GM19463 (cell line): Measurements from ENCODE around the gene ATF5.
"Not testable (repeated sequence)": the region's sequence is repeated elsewhere in the genome, so short reads cannot be mapped to it uniquely, and the experiment has no call there.

Experiments used
- ATAC-seq: cut with Tn5 transposase; IDR thresholded peaks from one replicate; pipeline ENCODE4 v1.9.1; 2021; ENCODE audit warnings: mild to moderate bottlenecking, moderate library complexity; ENCODE audit not compliant: unreplicated experiment

Gene ATF5

GRCh38 chr19:49940482-49940791, 11.4 kb downstream of the ATF5 start:
- ATAC-seq: no peak

- ATAC-seq: not testable (repeated sequence)
Observed at GRCh38 chr19:49944567-49944966, 15.6 kb downstream of the ATF5 start.

GRCh38 chr19:49946415-49946814, 17.4 kb downstream of the ATF5 start:
- ATAC-seq: no peak

DNA sequence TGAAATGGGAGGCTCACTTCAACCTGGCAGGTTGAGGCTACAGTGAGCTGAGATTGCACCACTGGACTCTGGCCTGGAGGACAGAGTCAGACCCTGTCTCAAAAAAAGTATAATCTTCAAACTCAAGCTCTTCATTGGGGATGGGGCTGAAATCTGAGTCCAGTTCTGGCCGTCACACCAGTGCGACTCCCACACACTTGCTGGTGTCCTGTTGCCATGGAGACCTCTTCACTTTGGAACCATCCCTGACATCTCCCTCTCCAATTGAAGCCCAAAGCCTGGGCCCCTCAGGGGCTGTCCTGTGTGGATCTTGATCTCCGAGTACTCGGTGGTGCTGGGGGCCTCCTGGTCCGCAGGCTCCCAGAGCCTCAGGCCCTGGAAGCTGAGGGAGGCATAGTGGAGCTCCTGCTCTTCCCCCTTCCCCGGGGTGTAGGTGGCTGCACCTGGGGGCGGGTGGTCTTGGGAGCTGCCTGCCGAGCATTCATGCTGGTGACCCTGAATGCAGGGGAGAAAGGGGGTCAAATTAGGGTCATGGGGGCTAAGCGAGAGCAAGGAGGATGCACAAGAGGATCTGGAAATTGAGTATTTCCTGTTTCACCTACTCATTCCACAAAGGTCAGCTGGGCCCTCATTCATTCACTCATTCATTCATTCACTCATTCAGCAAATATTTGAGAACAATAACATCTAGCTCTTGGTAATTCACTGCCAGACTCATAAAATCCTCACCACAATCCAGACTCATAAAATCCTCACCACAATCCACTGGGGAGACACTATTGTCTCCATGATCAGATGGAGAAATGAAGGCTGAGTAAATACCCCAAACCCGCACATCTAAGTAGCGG, 21.0 kb downstream of the ATF5 start:
- no peak for ATAC-seq

- ATAC-seq: no peak
Observed at GRCh38 chr19:49950590-49950948, 21.6 kb downstream of the ATF5 start.

DNA sequence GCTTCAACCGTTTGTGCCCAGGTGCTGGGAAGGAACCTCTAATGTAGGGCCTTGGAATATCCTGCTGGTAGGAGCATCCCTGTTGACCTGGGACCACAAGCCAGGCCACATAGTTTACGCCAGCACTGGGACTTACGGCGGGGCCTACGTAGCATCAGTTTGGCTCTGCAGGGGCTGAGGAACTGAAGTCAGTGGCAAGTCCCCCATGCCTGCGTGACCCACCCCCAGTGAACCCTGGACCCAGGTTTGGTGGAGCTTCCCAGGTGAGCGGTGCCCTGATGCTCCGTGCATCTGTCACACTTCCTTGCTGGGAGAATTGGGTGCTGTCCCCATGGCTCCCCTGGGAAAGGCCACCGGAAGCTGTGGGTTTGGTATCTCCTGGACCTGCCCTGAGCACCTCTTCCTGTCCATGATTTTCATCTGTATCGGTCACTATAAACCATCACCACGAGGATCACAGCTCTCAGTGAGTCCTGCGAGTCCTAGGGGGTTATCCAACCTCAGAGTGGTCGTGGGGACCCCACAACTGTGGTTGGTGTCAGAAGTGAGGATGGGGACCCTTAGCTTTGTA, 22.0 kb downstream of the ATF5 start:
- no peak for ATAC-seq

GRCh38 chr19:49951806-49952478, 22.9 kb downstream of the ATF5 start:
- no peak for ATAC-seq

DNA sequence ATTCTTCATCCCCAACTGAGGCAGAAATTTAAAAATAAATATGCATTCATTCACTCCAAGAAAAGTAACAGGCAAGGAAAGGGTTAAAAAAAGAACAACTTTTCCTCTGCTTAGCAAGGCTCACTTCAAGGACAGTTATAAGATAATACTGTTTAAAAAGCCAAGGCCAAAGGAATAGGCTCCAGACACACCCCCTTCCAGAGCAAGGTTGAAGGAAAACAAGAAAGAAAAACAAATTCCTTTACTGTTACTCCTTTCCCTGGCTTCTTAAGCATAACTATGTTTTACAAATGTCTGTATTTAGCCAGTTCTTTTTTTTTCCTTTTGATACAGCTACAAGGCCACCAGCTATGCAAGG, 23.5 kb downstream of the ATF5 start:
- no peak for ATAC-seq

GRCh38 chr19:49952906-49953305, 23.9 kb downstream of the ATF5 start:
- ATAC-seq: no peak

- ATAC-seq: no peak
Observed at GRCh38 chr19:49953416-49953815, 24.4 kb downstream of the ATF5 start.

DNA sequence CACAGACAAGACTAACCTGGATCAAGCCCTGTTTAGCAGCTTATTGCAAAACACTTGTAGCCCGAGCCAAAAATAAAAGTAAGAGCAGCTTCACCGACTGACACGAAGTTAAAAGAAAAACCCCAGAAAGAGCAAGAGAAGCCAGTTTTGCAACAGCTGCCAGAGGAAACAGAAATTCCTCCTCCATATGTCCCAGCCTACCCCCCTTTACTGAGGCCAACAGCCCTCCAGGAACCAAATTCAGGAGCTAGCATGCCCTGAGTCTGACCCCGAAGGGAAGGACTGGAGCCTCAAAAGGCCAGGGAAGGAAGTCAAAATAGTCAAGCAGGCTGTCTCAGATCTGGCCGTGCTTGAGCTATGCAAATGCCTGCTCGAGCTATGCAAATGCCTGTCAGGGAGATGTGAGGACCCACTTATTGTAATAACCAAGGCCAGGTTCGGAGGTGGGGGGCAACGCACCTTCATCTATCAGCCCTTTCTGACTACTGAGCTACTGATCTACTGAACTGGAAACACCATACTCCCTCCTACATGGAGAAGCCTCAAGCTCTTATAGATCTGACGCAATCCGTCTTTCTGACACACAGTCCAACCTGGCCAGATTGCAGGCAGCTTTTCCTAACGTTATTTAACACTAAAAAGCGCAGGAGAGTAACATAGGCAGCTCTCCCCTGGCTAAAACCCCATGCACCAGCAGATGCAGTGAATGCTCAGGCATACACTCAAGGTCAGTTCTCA, 25.3 kb downstream of the ATF5 start:
- no peak for ATAC-seq

DNA sequence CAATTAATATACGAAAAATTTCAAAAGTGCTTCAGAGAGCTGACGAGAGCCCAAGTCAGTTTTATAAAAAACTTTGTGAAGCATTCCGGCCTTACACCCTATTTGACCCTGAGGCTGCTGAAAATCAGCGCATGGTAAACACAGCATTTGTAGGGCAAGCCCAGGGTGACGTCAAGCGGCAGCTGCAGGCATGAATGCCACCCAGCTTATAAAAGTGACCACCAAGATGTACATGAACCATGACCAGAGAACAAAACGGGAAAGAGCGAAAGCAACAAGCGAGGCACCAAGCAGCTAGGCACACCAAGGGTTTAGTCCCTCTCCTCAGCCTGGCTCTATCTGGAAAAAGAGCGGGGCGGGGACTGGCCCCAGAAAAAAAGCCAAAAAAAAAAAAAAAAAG, 25.9 kb downstream of the ATF5 start:
- ATAC-seq: no peak

DNA sequence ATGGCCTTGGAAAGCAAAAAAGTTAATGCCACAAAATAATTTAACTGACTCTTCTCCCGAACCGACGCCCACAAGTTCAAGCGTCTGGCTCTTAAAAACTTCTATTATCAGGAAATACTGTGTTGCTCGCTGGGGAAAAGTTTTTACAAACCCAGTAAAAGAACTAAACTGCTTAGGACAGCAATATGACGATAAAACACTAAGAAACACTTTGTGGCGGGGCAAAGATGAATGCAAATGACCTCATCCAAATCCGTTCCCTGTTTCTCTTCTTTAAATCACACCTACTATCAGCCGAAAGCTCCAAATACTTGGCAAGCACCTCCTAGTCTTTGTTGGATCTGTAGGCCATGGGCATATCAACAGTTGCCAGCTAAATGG, 27.1 kb downstream of the ATF5 start:
- no peak for ATAC-seq

DNA sequence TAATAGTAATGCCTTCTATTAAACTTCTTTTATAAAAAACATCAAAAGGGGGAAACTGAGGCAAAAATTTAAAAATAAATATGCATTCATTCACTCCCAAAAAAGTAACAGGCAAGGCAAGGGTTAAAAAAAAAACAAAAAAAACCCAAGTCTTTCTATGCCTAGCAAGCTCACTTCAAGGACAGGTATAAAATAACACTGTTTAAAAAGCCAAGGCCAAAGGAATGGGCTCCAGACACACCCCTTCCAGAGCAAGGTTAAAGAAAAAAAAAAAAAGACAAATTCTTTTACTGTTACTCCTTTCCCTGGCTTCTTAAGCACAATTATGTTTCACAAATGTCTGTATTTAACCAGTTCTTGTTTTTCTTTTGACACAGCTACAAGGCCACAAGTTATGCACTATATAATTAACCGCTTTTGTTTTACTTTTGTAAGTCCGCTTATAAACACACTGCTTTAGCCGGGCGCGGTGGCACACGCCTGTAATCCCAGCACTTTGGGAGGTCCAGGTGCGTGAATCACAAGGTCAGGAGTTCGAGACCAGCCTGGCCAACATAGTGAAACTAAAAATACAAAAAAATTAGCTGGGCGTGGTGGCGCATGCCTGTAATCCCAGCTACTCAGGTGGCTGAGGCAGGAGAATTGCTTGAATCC, 28.4 kb downstream of the ATF5 start:
- ATAC-seq: no peak

DNA sequence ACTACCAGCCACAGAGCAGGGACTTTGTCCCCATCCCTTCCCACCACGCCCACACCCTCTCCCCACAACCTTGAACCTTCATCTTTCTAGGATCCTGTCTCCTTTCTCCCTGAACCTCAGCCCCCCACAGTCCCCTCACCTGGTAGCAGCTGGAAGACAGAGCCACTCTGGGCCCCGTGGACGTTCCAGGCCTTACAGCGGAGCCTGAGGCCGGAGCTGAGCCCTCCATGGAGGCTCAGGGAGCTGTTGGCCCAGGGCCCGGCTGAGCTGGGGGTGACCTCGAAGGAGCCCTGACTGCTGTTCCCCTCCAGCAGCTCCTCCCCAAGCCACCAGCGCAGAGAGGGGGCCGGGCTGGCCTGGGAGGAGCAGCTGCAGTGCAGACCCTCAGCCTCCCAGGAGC, 29.1 kb downstream of the ATF5 start:
- ATAC-seq: not testable (repeated sequence)

GRCh38 chr19:49958596-49958995, 29.6 kb downstream of the ATF5 start:
- not testable (repeated sequence) for ATAC-seq

DNA sequence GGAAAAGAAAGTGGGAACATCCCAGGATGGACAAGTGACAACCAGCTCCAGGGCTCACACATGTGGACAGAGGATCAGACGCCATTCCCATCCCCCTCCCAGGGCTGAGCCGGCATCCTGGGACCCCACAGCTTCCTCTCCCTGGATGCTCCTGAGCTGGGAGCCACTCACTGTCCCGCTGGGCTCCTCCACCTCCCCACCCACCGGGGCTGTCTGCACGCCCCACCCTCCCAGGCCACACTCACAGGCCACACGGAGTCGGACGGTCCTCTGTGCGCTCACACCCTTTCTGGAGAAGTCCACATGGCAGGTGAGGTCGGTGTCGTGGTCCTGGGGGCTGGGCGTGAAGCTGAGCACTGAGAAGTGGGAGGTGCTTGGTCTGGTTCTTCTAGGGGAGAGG, 30.9 kb downstream of the ATF5 start:
- not testable (repeated sequence) for ATAC-seq

GRCh38 chr19:49960980-49961379, 32.0 kb downstream of the ATF5 start, which contains the start of gene SIGLEC11:
SIGLEC11 (minus strand) TSS chr19:49961172; CDS start chr19:49961081, 91 bp downstream.
- ATAC-seq: not testable (repeated sequence)

GRCh38 chr19:49968279-49968922, 39.4 kb downstream of the ATF5 start:
- no peak for ATAC-seq

DNA sequence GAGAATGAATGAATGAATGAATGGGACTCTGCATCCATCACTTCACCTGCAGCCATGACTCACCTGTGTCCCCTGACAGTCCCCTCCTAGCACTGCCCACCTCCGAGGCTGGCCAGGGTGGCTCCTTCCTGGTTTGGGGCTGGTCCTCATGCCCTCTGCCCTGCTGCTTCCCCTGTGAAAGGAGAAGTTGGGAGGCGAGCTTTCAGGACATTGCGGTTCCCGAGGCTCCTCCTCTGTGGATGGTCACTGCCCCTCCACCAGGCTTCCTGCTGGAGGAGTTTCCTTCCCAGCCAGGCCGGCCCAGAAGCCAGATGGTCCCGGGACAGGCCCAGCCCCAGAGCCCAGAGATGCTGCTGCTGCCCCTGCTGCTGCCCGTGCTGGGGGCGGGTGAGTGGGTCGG, 40.4 kb downstream of the ATF5 start:
- not testable (repeated sequence) for ATAC-seq

DNA sequence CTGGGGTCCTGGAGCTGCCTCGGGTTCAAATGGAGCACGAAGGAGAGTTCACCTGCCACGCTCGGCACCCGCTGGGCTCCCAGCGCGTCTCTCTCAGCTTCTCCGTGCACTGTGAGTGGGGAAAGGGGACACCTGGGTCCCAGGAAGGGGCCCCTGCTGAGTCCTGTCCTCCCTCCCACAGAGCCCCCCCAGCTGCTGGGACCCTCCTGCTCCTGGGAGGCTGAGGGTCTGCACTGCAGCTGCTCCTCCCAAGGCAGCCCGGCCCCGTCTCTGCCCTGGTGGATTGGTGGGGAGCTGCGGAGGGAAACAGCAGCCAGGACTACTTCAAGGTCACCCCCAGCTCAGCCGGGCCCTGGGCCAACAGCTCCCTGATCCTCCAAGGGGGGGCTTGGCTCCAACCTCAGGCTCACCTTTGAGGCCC, 43.0 kb downstream of the ATF5 start:
- ATAC-seq: no peak
